ENCODE data around the gene CEP72.

The CEP72 gene

DNA sequence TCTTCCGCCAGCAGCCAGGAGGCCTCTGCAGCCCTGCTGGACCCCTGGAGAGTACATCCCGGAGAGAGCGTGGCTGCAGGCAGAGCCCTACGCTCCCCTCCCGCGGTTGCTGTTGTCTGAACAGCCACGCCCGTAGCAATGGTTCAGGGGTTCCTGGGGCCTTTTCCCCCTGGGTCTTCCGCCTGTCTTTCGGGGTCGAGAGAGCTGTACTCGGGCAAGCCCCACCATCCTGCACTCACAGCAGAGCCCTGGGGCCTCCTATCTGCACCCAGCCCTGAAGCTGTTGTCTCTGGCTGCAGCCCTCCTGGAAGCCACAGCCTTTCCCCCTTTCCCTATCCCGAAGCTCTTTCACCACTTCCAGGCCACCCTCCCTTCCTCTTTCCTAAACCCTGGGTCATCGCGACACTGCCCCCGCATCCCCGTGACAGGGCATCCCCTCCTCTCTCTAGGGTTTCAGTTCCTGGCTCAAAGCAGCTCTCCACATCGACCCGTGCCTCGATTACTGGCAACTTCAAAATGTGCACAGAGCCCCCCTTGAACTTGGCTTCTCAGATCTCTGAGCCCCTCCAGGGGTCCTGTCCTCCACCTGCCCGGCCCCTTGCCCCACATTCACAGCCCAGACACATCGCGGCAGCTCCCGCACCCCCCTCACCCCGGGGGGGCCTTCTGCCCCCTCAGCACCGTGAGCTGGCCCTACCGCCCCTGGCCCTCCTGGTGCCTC is 43.9 kb upstream of the CEP72 start:
- H3K36me3 ChIP-seq (ENCODE audit: insufficient read depth) = no peaks in the 10 kb centered on the region
- TF ChIP-seq, protein P1, sequence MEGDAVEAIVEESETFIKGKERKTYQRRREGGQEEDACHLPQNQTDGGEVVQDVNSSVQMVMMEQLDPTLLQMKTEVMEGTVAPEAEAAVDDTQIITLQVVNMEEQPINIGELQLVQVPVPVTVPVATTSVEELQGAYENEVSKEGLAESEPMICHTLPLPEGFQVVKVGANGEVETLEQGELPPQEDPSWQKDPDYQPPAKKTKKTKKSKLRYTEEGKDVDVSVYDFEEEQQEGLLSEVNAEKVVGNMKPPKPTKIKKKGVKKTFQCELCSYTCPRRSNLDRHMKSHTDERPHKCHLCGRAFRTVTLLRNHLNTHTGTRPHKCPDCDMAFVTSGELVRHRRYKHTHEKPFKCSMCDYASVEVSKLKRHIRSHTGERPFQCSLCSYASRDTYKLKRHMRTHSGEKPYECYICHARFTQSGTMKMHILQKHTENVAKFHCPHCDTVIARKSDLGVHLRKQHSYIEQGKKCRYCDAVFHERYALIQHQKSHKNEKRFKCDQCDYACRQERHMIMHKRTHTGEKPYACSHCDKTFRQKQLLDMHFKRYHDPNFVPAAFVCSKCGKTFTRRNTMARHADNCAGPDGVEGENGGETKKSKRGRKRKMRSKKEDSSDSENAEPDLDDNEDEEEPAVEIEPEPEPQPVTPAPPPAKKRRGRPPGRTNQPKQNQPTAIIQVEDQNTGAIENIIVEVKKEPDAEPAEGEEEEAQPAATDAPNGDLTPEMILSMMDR (conservative IDR thresholded peaks at IDR 0.05; ENCODE audit: low read depth, low read length) = no peak
- H3K9ac ChIP-seq = no peak overlapping the region
- peaks cover 63% of the 10 kb centered on the region for H3K27me3 ChIP-seq (ENCODE audit: insufficient read depth, low read depth)
- H3K27ac ChIP-seq = no peak overlapping the region
- no peak overlapping the region for H3K4me2 ChIP-seq
- no peaks in the 10 kb centered on the region for H3K79me2 ChIP-seq (ENCODE audit: insufficient read depth, low read depth)
- no peak overlapping the region for H3K4me3 ChIP-seq (IDR thresholded peaks at IDR 0.05; ENCODE audit: insufficient read depth, low read depth, low read length)
- no peaks in the 10 kb centered on the region for H4K20me1 ChIP-seq (ENCODE audit: insufficient read depth)
- no peak overlapping the region for H2AFZ ChIP-seq (ENCODE audit: low read depth)
- H3K4me1 ChIP-seq (ENCODE audit: low read depth, poor library complexity, severe bottlenecking) = no peaks in the 10 kb centered on the region

DNA sequence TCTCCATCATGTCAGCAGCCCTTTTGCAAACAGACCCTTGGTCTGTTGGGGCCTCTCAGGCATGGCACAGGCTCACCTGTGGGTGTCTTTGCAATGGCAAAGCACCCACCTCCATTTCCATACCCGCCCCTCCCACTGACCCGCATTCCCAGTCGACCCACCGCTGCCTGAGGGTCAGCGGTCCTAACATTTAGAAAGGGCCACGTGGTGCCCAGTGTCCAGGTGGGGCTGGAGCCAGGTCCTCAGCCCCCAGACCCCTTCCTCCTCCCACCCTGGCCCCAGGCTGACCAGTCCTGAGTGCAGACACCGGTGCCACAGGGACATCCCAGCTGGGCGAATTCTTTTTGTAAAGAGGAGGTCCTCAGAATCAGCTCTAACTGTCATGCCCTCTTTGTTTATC is 43.3 kb upstream of the CEP72 start:
- no peaks in the 10 kb centered on the region for H3K36me3 ChIP-seq (ENCODE audit: insufficient read depth)

DNA sequence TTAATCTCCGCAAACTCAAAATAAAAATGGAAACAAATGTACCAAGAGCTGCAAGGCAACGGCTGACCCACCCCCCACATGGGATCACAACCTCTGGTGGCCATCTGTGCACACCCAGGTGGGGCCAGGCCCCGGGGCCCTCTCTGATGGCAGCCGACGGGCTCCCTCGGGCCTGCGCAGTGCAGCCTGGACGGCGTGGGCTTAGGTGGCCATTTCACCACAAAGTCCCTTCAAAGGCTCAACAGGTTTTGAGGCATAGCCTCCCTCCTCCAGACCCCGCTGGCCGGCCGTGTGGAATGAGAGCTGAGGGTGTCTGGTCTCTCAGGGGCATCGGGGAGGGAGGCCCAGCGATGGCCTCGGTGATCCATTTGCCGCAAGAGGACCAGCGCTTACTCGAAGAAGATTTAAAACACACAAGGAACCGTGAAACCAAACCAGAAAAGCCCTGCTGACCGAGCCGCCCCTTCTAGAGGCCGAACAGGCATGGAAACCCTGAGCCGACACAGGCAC is 42.7 kb upstream of the CEP72 start:
- Histone ChIP-seq H3K4me3 (IDR thresholded peaks at IDR 0.05; ENCODE audit: insufficient read depth, low read depth, low read length) (no peak overlapping the region), H3K36me3 (ENCODE audit: insufficient read depth) (no peaks in the 10 kb centered on the region), H3K4me1 (ENCODE audit: low read depth, poor library complexity, severe bottlenecking) (no peaks in the 10 kb centered on the region), H3K9ac (no peak overlapping the region), H3K27me3 (ENCODE audit: insufficient read depth, low read depth) (peaks cover 69% of the 10 kb centered on the region), H3K27ac (no peak overlapping the region), H3K4me2 (no peak overlapping the region), H4K20me1 (ENCODE audit: insufficient read depth) (no peaks in the 10 kb centered on the region), H2AFZ (ENCODE audit: low read depth) (no peak overlapping the region), H3K79me2 (ENCODE audit: insufficient read depth, low read depth) (no peaks in the 10 kb centered on the region)
- TF ChIP-seq, protein P1 (conservative IDR thresholded peaks at IDR 0.05; ENCODE audit: low read depth, low read length) = no peak

More for the DNA sequence above, 43.3 kb upstream of the CEP72 start:
- Histone ChIP-seq H2AFZ (ENCODE audit: low read depth) (no peak overlapping the region), H3K4me2 (no peak overlapping the region), H3K27me3 (ENCODE audit: insufficient read depth, low read depth) (peaks cover 64% of the 10 kb centered on the region), H3K4me3 (IDR thresholded peaks at IDR 0.05; ENCODE audit: insufficient read depth, low read depth, low read length) (no peak overlapping the region), H3K9ac (no peak overlapping the region), H3K4me1 (ENCODE audit: low read depth, poor library complexity, severe bottlenecking) (no peaks in the 10 kb centered on the region), H4K20me1 (ENCODE audit: insufficient read depth) (no peaks in the 10 kb centered on the region), H3K27ac (no peak overlapping the region), H3K79me2 (ENCODE audit: insufficient read depth, low read depth) (no peaks in the 10 kb centered on the region)
- TF ChIP-seq, protein P1 (conservative IDR thresholded peaks at IDR 0.05; ENCODE audit: low read depth, low read length) = no peak

DNA sequence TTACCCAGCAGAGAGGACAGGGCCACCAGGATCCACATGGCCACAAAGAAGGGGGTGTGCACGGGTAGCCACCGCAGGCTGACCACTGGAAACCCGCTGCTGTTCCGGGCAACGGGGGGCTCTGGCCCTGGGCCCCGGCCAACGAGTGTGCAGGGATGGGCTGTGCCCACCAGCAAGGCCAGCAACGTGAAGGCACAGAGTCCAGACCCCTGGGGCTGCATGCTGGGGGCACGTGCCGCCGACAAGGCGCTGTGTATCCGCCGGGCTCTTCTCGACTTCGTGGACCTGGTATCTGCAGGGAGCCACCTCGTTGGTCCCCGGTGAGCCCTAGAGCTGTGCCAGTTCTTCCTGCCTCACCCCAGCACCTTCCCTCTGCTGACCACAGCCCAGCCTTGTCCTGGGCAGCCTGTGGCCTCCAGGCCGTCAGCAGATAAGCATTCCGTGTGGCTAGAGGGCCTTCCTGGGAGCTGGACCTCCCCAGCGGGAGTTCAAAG is 42.2 kb upstream of the CEP72 start:
- H3K4me3 ChIP-seq (IDR thresholded peaks at IDR 0.05; ENCODE audit: insufficient read depth, low read depth, low read length) = no peak overlapping the region
- H3K9ac ChIP-seq = no peak overlapping the region
- H3K27ac ChIP-seq = no peak overlapping the region
- H4K20me1 ChIP-seq (ENCODE audit: insufficient read depth) = no peaks in the 10 kb centered on the region
- no peaks in the 10 kb centered on the region for H3K4me1 ChIP-seq (ENCODE audit: low read depth, poor library complexity, severe bottlenecking)
- no peaks in the 10 kb centered on the region for H3K36me3 ChIP-seq (ENCODE audit: insufficient read depth)
- H3K79me2 ChIP-seq (ENCODE audit: insufficient read depth, low read depth) = no peaks in the 10 kb centered on the region
- H3K27me3 ChIP-seq (ENCODE audit: insufficient read depth, low read depth) = peaks cover 72% of the 10 kb centered on the region
- H2AFZ ChIP-seq (ENCODE audit: low read depth) = no peak overlapping the region
- no peak overlapping the region for H3K4me2 ChIP-seq
- TF ChIP-seq, protein P1 (conservative IDR thresholded peaks at IDR 0.05; ENCODE audit: low read depth, low read length) = no peak

Data from KMS-11 (cell line).